ENCODE data around the gene TMEM95. TPM values are rescaled to one million over a fixed set of nuclear protein-coding genes. Genes with fewer than 3 reads are reported as not detected.
A peak's percentile ranks its signal among the peaks of the same experiment; 100 is the strongest.

TMEM95 gene
- total RNA-seq, 1 donor from 2014 or later, result not detected

GRCh38 chr17:7325031-7325528 is 29.9 kb upstream of the TMEM95 start:
- Mint-ChIP-seq H3K27me3 (ENCODE audit: low read depth) (no peaks in the 10 kb centered on the region), H3K4me3 (ENCODE audit: unreplicated experiment) (no peak overlapping the region), H3K27ac (ENCODE audit: unreplicated experiment) (no peak overlapping the region), H3K4me1 (ENCODE audit: low read depth) (peaks cover 18% of the 10 kb centered on the region), H3K9me3 (ENCODE audit: low read depth) (no peaks in the 10 kb centered on the region), H3K36me3 (ENCODE audit: low read depth) (peaks cover 19% of the 10 kb centered on the region)
- DNase-seq (ENCODE audit: low spot score), result no peak
- TF ChIP-seq CTCF (IDR thresholded peaks at IDR 0.05), result no peak

- no peak for TF ChIP-seq CTCF (IDR thresholded peaks at IDR 0.05)
- no peak for DNase-seq (ENCODE audit: low spot score)
- Mint-ChIP-seq H3K4me1 (ENCODE audit: low read depth) (peaks cover 19% of the 10 kb centered on the region), H3K4me3 (ENCODE audit: unreplicated experiment) (no peak overlapping the region), H3K36me3 (ENCODE audit: low read depth) (peaks cover 16% of the 10 kb centered on the region), H3K27ac (ENCODE audit: unreplicated experiment) (no peak overlapping the region), H3K9me3 (ENCODE audit: low read depth) (no peaks in the 10 kb centered on the region), H3K27me3 (ENCODE audit: low read depth) (no peaks in the 10 kb centered on the region)
Observed at GRCh38 chr17:7326186-7326585, 28.8 kb upstream of the TMEM95 start.

GRCh38 chr17:7327056-7327455 is 27.9 kb upstream of the TMEM95 start:
- H3K9me3 Mint-ChIP-seq (ENCODE audit: low read depth), result no peaks in the 10 kb centered on the region
- no peaks in the 10 kb centered on the region for H3K27me3 Mint-ChIP-seq (ENCODE audit: low read depth)
- no peak for DNase-seq (ENCODE audit: low spot score)
- peaks cover 9% of the 10 kb centered on the region for H3K36me3 Mint-ChIP-seq (ENCODE audit: low read depth)
- no peak overlapping the region for H3K4me3 Mint-ChIP-seq (ENCODE audit: unreplicated experiment)
- H3K4me1 Mint-ChIP-seq (ENCODE audit: low read depth), result peaks cover 19% of the 10 kb centered on the region
- no peak overlapping the region for H3K27ac Mint-ChIP-seq (ENCODE audit: unreplicated experiment)
- TF ChIP-seq CTCF (IDR thresholded peaks at IDR 0.05), result no peak

- peaks cover 19% of the 10 kb centered on the region for H3K4me1 Mint-ChIP-seq (ENCODE audit: low read depth)
- no peak for DNase-seq (ENCODE audit: low spot score)
- no peak overlapping the region for H3K27ac Mint-ChIP-seq (ENCODE audit: unreplicated experiment)
- TF ChIP-seq CTCF (IDR thresholded peaks at IDR 0.05), result no peak
- H3K36me3 Mint-ChIP-seq (ENCODE audit: low read depth), result peaks cover 6% of the 10 kb centered on the region
- H3K27me3 Mint-ChIP-seq (ENCODE audit: low read depth), result no peaks in the 10 kb centered on the region
- H3K9me3 Mint-ChIP-seq (ENCODE audit: low read depth), result no peaks in the 10 kb centered on the region
- no peak overlapping the region for H3K4me3 Mint-ChIP-seq (ENCODE audit: unreplicated experiment)
Observed at GRCh38 chr17:7327501-7327900, 27.5 kb upstream of the TMEM95 start.

- Mint-ChIP-seq H3K9me3 (ENCODE audit: low read depth) (no peaks in the 10 kb centered on the region), H3K27ac (ENCODE audit: unreplicated experiment) (peak overlapping the region; percentile 63), H3K36me3 (ENCODE audit: low read depth) (peaks cover 6% of the 10 kb centered on the region), H3K4me3 (ENCODE audit: unreplicated experiment) (peak overlapping the region; percentile 95), H3K4me1 (ENCODE audit: low read depth) (peaks cover 19% of the 10 kb centered on the region), H3K27me3 (ENCODE audit: low read depth) (no peaks in the 10 kb centered on the region)
- DNase-seq (ENCODE audit: low spot score), result no peak
- no peak for TF ChIP-seq CTCF (IDR thresholded peaks at IDR 0.05)
Observed at GRCh38 chr17:7328009-7328408, 26.9 kb upstream of the TMEM95 start.

Data from chondrocyte (in vitro differentiated cells).